ENCODE results near the gene POLR2M. TPM values are rescaled to one million over a fixed set of nuclear protein-coding genes. Genes with fewer than 3 reads are reported as not detected.

The POLR2M gene
- total and polyA plus RNA-seq, 2 donors (not counting 1 experiment from before 2014, with no cell fraction given): 17.0 to 67.4 TPM

GRCh38 chr15:57676585-57676984, 29.9 kb upstream of the POLR2M start:
- no peak overlapping the region for H2AFZ ChIP-seq (ENCODE audit: insufficient read depth, low read depth, low read length, poor library complexity, severe bottlenecking)
- DNase-seq (no peak), ATAC-seq (ENCODE audit: low read depth) (no peak)
- ChIA-PET CTCF (no interaction called here), POLR2A (no interaction called here)
- intact Hi-C loops (cut with micrococcal nuclease): no loop called here
- Mint-ChIP-seq H3K27me3 (peaks cover 22% of the 10 kb centered on the region), H3K27ac (no peak overlapping the region), H3K9me3 (ENCODE audit: insufficient read depth) (no peaks in the 10 kb centered on the region), H3K4me3 (no peak overlapping the region), H3K4me1 (no peaks in the 10 kb centered on the region)
- no peaks in the 10 kb centered on the region for H3K4me1 ChIP-seq (ENCODE audit: control insufficient read depth in 2 of 2, insufficient read depth in 2 of 2, low read length in 2 of 2)
- H3K27me3 ChIP-seq (replicated peaks in 1 of 4; ENCODE audit: control extremely low read depth in 1 of 4, control insufficient read depth in 3 of 4, insufficient read depth in 4 of 4, low read length in 3 of 4): no peaks in the 10 kb centered on the region
- H3K36me3 ChIP-seq (replicated peaks in 1 of 2; ENCODE audit: control extremely low read depth in 1 of 2, control insufficient read depth in 1 of 2, extremely low read depth in 1 of 2, insufficient read depth in 2 of 2, low read length in 1 of 2): no peaks in the 10 kb centered on the region
- no peak for TF ChIP-seq EZH2 (IDR thresholded peaks at IDR 0.05; ENCODE audit: borderline replicate concordance, insufficient read depth, low read depth, low read length, poor library complexity, severe bottlenecking)
- TF ChIP-seq CTCF (IDR thresholded peaks at IDR 0.05): no peak
- no peak overlapping the region for H3K4me2 ChIP-seq (replicated peaks; ENCODE audit: low read depth, low read length, poor library complexity, severe bottlenecking)
- WGBS (ENCODE audit: insufficient coverage): 84% methylated on average over 5 of the region's 5 CpGs
- H3K9ac ChIP-seq (ENCODE audit: low read length): no peak overlapping the region
- H3K9me3 ChIP-seq (ENCODE audit: control extremely low read depth in 1 of 3, control insufficient read depth in 2 of 3, insufficient read depth in 1 of 3, low read length in 2 of 3): no peaks in the 10 kb centered on the region
- H3K4me3 ChIP-seq (ENCODE audit: control extremely low read depth in 1 of 5, extremely low read depth in 1 of 5, insufficient read depth in 1 of 5, low read depth in 2 of 5, low read length in 4 of 5): no peak overlapping the region
- H4K20me1 ChIP-seq (ENCODE audit: control insufficient read depth, insufficient read depth, low read length, poor library complexity, severe bottlenecking): no peaks in the 10 kb centered on the region
- H3K79me2 ChIP-seq (ENCODE audit: control insufficient read depth, insufficient read depth, low read length): no peaks in the 10 kb centered on the region
- no peak overlapping the region for H3K27ac ChIP-seq (ENCODE audit: low read length in 2 of 2)

GRCh38 chr15:57677204-57677603, 29.3 kb upstream of the POLR2M start:
- Mint-ChIP-seq H3K27me3 (peaks cover 19% of the 10 kb centered on the region), H3K27ac (no peak overlapping the region)
- WGBS (ENCODE audit: insufficient coverage): 100% methylated on average over 1 of the region's 3 CpGs

More at GRCh38 chr15:57677204-57677603, 29.3 kb upstream of the POLR2M start:
- Histone ChIP-seq H3K4me1 (ENCODE audit: control insufficient read depth in 2 of 2, insufficient read depth in 2 of 2, low read length in 2 of 2) (no peaks in the 10 kb centered on the region), H3K36me3 (replicated peaks in 1 of 2; ENCODE audit: control extremely low read depth in 1 of 2, control insufficient read depth in 1 of 2, extremely low read depth in 1 of 2, insufficient read depth in 2 of 2, low read length in 1 of 2) (no peaks in the 10 kb centered on the region), H3K9me3 (ENCODE audit: control extremely low read depth in 1 of 3, control insufficient read depth in 2 of 3, insufficient read depth in 1 of 3, low read length in 2 of 3) (no peaks in the 10 kb centered on the region), H3K27ac (ENCODE audit: low read length in 2 of 2) (no peak overlapping the region), H3K27me3 (replicated peaks in 1 of 4; ENCODE audit: control extremely low read depth in 1 of 4, control insufficient read depth in 3 of 4, insufficient read depth in 4 of 4, low read length in 3 of 4) (no peaks in the 10 kb centered on the region), H3K4me3 (ENCODE audit: control extremely low read depth in 1 of 5, extremely low read depth in 1 of 5, insufficient read depth in 1 of 5, low read depth in 2 of 5, low read length in 4 of 5) (no peak overlapping the region), H3K9ac (ENCODE audit: low read length) (no peak overlapping the region), H2AFZ (ENCODE audit: insufficient read depth, low read depth, low read length, poor library complexity, severe bottlenecking) (no peak overlapping the region), H3K4me2 (replicated peaks; ENCODE audit: low read depth, low read length, poor library complexity, severe bottlenecking) (no peak overlapping the region), H3K79me2 (ENCODE audit: control insufficient read depth, insufficient read depth, low read length) (no peaks in the 10 kb centered on the region), H4K20me1 (ENCODE audit: control insufficient read depth, insufficient read depth, low read length, poor library complexity, severe bottlenecking) (no peaks in the 10 kb centered on the region)
- TF ChIP-seq CTCF (IDR thresholded peaks at IDR 0.05) (no peak), EZH2 (IDR thresholded peaks at IDR 0.05; ENCODE audit: borderline replicate concordance, insufficient read depth, low read depth, low read length, poor library complexity, severe bottlenecking) (no peak)
- no peak for ATAC-seq (ENCODE audit: low read depth)
- intact Hi-C loops (cut with micrococcal nuclease): no loop called here
- Mint-ChIP-seq H3K4me3 (no peak overlapping the region), H3K4me1 (no peaks in the 10 kb centered on the region), H3K9me3 (ENCODE audit: insufficient read depth) (no peaks in the 10 kb centered on the region)
- DNase-seq: no peak
- ChIA-PET POLR2A (no interaction called here), CTCF (no interaction called here)

All from B cell (primary cell).